ENCODE data around the gene ZP1. TPM values are rescaled to one million over a fixed set of nuclear protein-coding genes. Genes with fewer than 3 reads are reported as not detected.

ZP1 gene
- total RNA-seq, 2 experiments from 2014 or later: 0.34 TPM; not detected in 1

DNA sequence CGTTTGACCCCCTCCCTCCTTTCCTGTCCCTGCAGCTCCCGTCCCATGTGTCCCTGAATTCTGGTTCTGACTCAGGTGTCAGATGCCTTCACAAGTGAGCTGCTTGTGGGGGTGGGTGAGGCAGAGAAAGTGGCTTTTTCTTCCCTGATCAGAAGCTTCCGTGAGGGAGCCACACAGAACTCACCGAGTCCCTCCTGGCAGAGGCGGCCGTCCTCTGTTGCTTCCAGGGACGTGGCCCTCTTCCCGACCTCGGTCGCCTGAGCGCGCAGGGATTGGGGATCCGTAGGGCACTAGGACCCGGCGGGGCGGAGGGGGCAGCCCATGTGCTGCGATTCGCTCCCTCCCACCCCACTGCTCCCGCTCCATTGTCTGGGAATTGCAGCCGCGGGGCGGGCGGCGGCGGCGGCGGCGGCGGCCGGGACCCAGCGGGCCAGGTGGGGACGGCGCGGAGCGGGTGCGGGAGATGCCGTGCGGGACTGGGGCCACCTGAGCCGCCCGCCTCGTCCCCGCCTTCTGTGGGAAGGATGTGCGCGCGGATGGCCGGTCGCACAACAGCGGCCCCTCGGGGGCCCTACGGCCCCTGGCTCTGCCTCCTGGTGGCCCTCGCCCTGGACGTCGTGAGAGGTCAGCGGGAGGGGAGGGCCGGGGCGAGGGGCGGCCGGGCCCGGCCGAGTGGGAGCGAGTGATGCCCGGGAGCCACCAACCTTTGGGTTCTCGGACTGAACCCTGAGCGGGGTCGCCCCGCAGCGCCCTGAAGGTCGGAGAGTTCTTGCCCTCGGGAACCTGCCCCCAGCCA lies 57.0 kb downstream of the ZP1 start, which contains the start of gene TMEM132A:
Gene TMEM132A, plus strand, starts transcription at position 351 of the 796 bp plus-strand sequence. Its CDS starts 174 bp downstream, at position 525.
- Mint-ChIP-seq H3K27ac (no peak within 1 kb of the TSS), H3K4me3 (peak within 1 kb of the TSS; percentile 53), H3K4me1 (ENCODE audit: low read depth) (peaks cover 13% of the 10 kb centered on the region), H3K9me3 (ENCODE audit: insufficient read depth) (no peaks in the 10 kb centered on the region), H3K27me3 (ENCODE audit: low read depth) (peaks cover 25% of the 10 kb centered on the region), H3K36me3 (ENCODE audit: low read depth) (peaks cover 35% of the 10 kb centered on the region)
- ATAC-seq (peak; percentile 42), DNase-seq (no peak)
- ChIA-PET CTCF (interaction anchor here (1.4 kb wide), 2 partner anchors 9 to 16 kb away, joined by 3 to 11 read pairs; no protein-coding TSS in a partner anchor), POLR2A (interaction anchor here (1.1 to 1.6 kb wide), 2 partner anchors 9 to 11 kb away, joined by 4 to 6 read pairs; partner anchors contain the start of gene TMEM109)

Other genes with a start within 250 kb of the ZP1 start
- not detected for gene MS4A8, start 167.9 kb upstream of the ZP1 start, total RNA-seq
- not detected for gene MS4A18, start 142.8 kb upstream of the ZP1 start, total RNA-seq
- not detected for gene MS4A15, start 110.7 kb upstream of the ZP1 start, total RNA-seq
- gene MS4A10, start 82.2 kb upstream of the ZP1 start, total RNA-seq: not detected
- gene CCDC86, start 25.4 kb upstream of the ZP1 start, total RNA-seq: 10 to 100 TPM; 34.2 to 36.0 TPM
- 1 to 10 TPM; 3.3 to 3.4 TPM for gene PTGDR2, start 11.6 kb upstream of the ZP1 start, total RNA-seq
- gene PRPF19, start 39.0 kb downstream of the ZP1 start, total RNA-seq: 100 to 1,000 TPM; 161 TPM
- 100 to 1,000 TPM; 136 to 139 TPM for gene TMEM109, start 46.6 kb downstream of the ZP1 start, total RNA-seq
- under 1 TPM; 0.37 to 0.47 TPM for gene TMEM132A, start 56.9 kb downstream of the ZP1 start, total RNA-seq
- 1 to 10 TPM; 2.0 to 2.2 TPM for gene SLC15A3, start 84.6 kb downstream of the ZP1 start, total RNA-seq
- gene CD6, start 104.1 kb downstream of the ZP1 start, total RNA-seq: 100 to 1,000 TPM; 214 to 222 TPM
- gene CD5, start 234.9 kb downstream of the ZP1 start, total RNA-seq: 100 to 1,000 TPM; 252 to 274 TPM